ENCODE data around the gene ZNF146.

DNA sequence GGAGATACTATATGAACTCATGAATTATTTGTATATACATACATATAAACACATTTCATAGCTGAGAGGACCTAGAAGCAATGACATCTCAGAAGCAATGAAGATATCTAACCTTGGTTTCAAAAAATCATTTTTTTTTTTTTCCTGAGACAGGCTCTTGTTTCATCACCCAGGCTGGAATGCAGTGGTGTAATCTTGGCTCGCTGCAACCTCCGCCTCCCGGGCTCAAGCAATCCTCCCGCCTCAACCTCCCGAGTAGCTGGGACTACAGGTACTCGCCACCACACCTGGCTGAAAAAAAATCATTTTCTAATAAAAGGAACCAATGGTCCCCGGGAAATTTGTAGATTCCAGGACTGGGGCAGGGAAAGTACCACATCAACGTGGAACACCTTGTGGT lies 4.4 kb upstream of the ZNF146 start:
- TF ChIP-seq, protein P1, sequence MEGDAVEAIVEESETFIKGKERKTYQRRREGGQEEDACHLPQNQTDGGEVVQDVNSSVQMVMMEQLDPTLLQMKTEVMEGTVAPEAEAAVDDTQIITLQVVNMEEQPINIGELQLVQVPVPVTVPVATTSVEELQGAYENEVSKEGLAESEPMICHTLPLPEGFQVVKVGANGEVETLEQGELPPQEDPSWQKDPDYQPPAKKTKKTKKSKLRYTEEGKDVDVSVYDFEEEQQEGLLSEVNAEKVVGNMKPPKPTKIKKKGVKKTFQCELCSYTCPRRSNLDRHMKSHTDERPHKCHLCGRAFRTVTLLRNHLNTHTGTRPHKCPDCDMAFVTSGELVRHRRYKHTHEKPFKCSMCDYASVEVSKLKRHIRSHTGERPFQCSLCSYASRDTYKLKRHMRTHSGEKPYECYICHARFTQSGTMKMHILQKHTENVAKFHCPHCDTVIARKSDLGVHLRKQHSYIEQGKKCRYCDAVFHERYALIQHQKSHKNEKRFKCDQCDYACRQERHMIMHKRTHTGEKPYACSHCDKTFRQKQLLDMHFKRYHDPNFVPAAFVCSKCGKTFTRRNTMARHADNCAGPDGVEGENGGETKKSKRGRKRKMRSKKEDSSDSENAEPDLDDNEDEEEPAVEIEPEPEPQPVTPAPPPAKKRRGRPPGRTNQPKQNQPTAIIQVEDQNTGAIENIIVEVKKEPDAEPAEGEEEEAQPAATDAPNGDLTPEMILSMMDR (IDR thresholded peaks at IDR 0.05; ENCODE audit: poor library complexity, severe bottlenecking) = no peak
- TF ChIP-seq TAF1 (IDR thresholded peaks at IDR 0.05; ENCODE audit: low read depth) (no peak), EZH2 (IDR thresholded peaks at IDR 0.05; ENCODE audit: borderline replicate concordance, insufficient read depth, low read length, poor library complexity, severe bottlenecking) (no peak), POLR2AphosphoS5 (IDR thresholded peaks at IDR 0.05) (no peak), RAD21 (conservative IDR thresholded peaks at IDR 0.05) (no peak)
- TF ChIP-seq, protein P2, sequence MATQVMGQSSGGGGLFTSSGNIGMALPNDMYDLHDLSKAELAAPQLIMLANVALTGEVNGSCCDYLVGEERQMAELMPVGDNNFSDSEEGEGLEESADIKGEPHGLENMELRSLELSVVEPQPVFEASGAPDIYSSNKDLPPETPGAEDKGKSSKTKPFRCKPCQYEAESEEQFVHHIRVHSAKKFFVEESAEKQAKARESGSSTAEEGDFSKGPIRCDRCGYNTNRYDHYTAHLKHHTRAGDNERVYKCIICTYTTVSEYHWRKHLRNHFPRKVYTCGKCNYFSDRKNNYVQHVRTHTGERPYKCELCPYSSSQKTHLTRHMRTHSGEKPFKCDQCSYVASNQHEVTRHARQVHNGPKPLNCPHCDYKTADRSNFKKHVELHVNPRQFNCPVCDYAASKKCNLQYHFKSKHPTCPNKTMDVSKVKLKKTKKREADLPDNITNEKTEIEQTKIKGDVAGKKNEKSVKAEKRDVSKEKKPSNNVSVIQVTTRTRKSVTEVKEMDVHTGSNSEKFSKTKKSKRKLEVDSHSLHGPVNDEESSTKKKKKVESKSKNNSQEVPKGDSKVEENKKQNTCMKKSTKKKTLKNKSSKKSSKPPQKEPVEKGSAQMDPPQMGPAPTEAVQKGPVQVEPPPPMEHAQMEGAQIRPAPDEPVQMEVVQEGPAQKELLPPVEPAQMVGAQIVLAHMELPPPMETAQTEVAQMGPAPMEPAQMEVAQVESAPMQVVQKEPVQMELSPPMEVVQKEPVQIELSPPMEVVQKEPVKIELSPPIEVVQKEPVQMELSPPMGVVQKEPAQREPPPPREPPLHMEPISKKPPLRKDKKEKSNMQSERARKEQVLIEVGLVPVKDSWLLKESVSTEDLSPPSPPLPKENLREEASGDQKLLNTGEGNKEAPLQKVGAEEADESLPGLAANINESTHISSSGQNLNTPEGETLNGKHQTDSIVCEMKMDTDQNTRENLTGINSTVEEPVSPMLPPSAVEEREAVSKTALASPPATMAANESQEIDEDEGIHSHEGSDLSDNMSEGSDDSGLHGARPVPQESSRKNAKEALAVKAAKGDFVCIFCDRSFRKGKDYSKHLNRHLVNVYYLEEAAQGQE (IDR thresholded peaks at IDR 0.05; ENCODE audit: borderline replicate concordance) = no peak
